GM19328 (cell line): Measurements from ENCODE around the gene FOXO3.

Experiments
- ATAC-seq: cut with Tn5 transposase; IDR thresholded peaks from one replicate; pipeline ENCODE4 v1.9.1; 2021; ENCODE audit warnings: mild to moderate bottlenecking, moderate library complexity; ENCODE audit not compliant: unreplicated experiment

FOXO3 gene

DNA sequence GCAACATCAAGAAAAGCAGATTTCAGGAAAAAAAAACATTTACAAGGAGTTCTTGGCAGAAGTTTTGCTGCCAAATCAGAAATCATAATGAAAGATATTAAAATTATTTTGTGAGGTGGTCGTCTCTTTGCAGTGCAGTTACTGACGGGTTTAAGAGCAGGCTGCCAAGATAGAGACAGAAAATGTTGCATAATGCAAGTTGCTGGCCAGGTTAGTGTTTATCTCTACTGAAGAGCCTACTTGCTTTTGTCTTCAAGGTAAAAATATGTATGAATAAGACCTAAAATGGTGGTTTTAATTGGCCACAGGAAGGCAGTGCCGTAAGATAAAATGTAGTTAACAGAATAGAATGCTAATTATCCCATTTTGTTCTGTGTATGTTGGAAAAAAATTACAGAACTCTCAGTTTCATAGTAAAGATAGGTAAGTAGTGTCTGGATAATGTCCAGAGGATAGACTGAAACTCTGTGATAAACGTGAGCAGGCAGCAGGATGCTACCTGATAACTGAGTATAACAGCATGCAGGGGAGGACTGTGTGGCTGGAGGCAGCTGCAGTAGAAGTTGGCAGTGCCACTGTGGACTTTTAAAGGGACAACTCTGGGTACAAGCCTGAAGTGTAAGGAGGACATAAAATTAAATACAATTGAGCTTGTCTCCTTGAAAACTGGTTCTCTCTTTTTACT lies 13.9 kb downstream of the FOXO3 start:
- ATAC-seq: no peak

DNA sequence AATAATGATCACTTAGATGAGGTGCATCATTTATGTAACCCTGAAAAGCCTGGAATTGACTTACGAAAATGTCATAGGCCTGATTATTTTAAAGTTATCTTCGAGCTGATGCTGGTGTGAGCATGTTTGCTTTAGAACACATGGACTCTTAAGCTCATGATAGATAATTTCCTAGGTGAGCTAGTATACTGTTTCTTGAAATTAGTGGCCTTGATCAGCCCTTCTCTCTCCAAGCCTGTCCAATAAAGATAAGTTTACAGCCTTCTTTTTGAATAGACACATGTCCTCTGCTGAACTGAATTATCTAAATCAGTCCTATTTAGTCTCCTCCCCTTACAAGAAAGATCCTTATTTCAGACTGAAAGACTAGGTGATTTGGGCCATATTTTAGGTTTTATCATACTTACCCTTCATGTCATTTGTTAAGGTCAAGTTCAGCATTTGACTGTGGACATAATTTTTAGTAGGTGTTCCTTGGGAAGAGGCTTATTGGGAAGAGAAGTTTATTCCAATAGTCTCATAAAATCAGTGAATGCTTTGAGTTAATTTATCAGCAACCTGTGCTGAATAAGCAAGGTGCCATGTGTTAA lies 15.3 kb downstream of the FOXO3 start:
- ATAC-seq: no peak

DNA sequence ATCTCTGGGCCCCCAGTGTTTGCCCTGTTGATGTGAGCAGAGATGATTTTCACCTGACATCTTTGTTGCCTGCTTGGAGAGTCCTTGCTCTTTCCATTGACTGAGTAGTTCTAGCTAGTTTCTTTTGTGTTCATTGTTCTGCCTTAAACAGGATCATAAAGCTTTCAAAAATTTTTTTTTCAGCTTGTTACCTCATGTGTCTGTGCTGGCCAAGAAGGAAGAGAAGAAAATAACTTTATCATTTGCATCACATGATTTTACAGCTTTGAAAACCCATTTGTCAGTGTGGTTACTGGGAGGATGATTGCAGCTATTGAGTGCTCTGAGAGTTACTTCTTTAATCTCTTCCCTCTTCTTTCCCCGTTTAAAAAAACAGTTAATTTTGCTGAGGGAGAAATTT lies 16.0 kb downstream of the FOXO3 start:
- ATAC-seq: no peak

DNA sequence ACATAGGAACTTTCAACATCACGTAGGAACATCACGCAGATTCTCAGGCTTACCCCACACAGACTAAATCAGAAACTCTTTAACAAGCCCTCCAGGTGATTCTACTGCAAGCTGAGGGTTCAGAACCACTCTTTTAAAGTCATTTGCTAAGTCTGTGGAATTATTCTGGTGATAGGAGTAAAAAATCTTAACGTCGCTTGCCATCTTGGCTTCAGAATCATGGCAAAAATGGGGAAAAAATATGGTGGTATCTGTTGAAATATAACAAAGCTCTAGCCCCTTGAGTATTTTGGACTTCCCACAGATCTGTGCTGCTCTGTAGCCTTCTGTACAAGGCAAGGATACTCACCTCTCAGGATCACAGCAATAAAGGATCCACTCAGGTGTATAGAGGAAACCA lies 17.4 kb downstream of the FOXO3 start:
- no peak for ATAC-seq

DNA sequence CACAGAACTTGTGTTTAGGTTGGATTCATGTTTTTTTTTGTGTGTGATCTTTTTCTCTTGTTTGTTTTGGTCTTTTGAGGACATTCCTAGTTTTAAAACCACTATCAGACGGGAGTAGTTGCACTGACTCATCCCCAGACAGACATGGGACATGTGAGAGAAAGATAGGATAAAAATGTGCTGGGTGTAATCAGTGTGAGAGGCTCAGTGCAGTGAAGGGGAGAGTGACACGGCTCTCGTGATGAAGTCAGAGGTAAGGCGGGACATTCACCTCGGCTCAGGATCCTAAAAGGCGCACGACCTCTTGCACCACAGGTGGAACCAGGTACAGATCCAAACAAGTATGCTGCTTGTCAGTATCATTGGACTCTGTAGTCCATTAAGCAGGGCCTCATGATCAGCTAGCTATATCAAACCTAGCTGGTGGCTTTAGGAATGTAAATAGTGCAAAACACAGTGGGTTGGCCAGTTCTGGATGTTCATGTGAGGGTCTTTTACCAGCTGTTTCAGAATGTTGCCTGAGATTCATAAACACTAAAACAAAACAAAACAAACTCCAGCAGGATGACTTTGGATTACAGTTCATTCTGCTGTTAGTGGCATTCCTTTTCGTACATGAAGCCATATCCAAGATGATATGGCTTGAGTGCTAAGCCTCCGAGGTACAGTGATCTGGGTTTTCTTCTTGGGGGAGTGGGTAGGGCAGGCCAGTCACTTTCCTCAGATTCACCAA lies 18.0 kb downstream of the FOXO3 start:
- ATAC-seq: no peak

DNA sequence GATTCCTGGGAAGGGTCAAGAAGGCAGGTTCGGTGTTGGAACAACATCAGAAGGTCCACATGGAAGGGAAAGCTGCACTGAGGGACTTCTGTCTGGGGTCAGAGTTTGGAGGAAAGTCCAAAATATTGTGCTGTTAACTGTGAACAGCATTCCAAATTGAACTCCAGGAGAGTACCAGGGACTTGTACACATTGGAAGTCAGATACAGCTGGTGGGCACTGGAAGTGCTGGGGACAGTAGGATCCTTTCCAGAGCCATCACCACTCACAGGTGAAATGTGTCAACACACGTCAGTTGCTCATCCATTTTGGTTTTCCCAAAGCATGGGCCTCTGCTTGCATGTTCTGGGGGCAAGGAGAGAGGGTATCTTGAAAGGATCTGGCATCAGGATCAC lies 18.6 kb downstream of the FOXO3 start:
- ATAC-seq: no peak

DNA sequence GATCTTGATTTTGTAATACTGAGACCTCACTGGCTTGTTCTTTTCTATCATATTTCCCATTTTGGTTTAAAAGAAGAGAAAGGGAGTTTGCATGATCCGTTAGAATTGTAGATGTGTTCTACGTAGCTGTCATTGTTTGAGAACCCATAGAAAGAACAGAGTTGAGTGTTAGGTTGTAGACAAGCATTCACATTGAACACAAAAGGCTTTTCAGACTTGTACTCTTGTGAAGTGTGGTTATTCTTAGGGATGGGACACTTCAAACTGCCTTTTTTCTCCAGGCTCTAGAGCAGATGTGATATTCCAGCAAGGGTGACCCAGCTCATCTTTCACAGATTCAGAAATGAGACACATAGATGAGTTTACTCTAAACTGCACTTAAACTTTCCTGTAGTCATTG lies 19.9 kb downstream of the FOXO3 start:
- no peak for ATAC-seq

DNA sequence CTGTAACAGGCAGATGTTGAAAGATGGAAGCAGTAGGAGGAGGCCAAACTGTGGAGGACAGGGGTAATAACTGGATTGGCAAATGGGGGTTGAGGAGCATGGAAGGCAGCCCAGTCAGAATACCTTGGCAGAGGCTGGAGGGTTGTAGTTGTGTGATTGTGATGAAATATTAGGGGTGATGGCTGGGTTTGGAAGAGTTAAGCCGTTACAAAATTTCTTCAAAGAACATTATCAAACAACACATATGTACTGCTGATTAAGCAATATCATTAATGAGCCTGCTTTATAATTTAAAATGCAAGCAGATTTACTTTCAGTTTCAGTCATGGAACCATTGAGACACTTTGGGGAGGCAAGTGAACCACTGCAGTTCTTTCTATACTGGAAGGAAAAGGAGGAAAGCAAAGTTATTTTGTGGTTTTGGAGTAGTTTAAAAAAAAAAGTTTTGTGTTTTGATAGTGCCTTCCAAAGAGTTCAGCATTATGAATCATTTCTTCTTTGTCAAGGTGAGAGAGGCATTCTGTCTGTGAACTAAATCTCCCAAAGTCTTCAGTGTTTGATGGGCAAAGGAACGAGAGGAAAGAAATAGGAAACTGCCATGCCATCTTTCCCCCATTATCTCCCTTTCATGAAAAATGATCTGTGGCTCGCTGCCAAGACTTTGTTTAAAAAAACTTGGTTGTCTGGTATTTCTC lies 20.7 kb downstream of the FOXO3 start:
- no peak for ATAC-seq

DNA sequence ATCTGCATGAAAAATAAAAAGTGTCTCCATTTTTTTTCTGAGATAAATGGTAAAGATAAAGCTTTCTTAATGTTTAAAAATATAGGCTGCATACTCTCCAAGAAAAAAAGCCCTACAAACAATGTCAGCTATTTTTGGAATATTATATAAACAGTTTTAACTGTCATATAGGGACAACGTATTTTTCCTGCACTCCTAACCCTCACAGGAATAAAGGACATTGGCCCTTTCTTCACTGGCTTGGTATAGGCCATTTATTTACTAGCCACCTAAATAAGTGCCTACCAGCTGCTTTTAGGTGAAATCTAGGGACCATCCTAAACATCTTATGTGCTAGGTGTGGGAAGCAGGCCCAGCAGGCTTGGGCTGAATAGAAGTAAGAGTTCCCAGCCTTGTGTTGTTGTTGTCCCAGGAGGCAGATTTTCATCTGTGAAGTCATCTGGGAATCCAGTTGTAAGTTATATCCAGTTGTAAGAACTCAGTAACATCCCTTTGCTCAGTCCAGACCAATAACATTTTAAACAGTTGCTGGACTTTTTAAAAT lies 21.3 kb downstream of the FOXO3 start:
- ATAC-seq: no peak

DNA sequence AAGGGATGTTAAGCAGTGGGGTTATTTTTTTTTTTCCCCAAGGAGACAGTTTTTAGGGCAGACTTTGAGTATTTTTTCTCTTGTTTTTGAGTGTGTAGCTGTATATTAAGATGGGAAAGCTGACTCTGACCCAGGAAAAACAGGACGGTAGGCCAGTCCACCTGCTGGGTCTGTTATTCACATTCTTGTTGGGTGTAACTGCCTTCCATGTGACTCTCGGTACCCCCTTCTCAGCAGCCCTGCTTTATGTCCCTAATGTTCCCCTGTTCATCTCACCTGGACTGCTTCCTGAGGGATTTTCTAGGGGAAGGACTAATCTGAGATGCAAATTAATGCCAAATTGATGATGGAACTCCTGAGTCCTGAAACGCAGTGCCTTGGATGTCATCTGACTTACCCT lies 21.9 kb downstream of the FOXO3 start:
- no peak for ATAC-seq

DNA sequence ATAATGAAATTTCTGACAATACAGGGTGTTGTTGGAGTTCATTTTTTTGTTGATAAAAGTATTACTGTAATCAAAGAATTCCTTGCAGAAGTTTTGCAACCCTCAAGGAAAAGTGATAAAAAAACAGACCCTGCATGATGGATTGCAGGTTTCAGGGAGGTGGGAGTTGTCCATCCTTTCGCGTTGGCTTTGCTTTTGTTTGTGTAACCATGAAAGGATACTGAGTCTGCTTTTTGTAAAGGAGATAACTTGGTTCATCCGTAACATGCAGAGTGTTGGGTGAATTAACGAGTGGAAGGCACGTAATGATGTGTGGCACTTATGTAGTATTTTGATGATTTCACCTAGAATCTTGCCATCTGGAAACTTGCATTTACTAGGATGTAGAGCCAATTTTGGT lies 23.6 kb downstream of the FOXO3 start:
- no peak for ATAC-seq

DNA sequence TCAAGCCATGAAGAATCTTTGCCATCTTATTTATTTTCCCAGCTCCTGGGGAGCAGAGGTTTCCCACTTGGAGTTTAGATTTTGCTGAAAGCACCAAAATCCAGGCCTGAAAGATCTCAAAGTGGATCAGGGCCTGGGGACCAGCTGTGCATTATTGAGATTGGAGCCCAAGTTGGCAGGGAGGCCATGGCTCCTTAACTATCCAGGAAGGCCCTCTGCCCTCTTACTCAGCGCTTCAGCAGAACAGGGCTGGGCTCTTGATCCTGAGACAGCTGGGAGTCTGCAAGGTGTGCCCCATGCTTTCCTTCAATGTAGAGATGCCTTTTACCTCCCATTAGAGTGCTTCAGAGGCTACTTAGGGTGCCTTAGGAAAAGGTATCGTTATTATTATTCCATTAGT lies 24.6 kb downstream of the FOXO3 start:
- ATAC-seq: no peak

DNA sequence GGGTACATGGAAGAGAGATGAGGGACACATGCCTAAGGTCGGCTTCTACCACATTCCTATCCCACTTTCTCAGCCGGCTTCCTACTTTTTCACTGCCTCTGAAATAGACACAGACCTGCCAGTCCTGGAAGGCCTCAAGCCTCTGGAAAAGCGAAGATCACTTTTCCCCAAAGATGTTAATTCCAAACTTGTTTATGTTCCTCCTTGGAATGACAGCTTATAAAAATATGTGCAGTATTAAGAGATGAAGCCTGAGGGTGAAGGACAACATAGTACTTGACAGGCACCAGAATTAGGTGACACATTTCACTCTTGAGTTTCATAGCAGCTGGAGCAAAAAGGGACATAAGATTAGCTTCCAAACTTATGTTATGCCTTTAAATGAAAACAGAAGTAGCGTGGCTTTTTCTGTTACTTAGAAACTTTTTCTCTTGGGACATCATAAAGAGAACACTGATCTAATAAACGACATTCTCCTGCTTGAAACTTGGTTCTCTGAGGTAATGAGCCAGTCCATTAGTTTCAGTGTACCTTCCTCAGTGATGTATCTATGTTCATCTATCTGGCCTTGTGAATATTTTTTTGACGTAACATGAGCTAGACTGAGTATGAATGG lies 25.3 kb downstream of the FOXO3 start:
- ATAC-seq: no peak

DNA sequence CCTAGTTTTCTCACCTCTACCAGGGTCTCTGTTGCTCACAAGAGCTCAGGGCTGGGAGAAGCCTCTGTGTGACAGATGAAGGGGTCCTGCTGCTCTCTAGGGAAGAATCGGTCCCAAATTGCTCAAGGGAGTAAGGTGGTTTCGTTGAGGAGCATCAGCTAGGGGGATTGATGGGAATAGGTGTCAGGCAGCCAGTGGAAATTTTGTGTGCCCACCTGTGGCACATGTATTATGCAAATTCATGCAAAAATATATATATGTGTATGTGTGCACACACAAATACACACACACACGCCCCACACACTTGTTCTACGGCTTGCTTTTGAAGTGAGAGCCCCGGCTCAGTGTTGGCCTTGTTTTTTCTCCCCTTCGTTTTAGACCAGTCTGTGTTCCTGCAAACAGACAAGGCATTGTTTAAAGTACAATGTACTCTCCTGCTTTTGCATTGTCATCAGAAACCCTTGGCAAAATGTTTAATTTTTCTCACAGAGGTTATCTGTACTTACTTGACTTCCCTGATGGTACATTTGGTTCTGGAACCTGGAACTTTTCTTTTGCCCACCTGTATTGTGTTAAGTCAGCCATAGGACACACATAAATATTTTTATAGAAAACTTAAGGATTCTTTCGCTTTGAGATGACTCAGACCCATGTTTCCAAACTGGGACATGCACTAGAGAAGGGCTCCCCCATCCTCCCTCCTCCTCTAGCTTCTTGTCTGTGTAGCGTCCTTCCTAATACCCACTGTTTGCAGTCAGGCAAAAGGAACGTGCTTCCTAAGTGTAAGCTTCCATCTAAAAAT lies 26.7 kb downstream of the FOXO3 start:
- ATAC-seq: no peak

DNA sequence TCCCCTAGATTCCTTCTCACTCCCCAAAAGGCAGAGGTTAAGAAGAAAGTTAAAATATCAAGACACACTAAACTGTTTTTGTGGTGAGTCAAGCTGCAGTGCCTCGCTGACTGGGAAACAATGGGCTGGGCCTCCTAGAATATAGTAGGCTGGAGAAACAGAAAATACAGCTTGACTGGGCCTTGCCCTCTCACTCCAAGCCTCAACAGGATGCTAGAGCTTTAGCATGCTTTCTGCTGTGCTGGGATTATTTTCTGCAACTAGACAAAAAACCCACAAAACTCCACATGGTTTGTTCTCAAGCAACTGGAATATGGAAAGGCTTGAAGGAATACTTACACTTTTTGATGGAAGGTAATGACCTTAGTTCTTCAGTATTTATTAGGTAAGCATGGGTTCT lies 27.9 kb downstream of the FOXO3 start:
- no peak for ATAC-seq

DNA sequence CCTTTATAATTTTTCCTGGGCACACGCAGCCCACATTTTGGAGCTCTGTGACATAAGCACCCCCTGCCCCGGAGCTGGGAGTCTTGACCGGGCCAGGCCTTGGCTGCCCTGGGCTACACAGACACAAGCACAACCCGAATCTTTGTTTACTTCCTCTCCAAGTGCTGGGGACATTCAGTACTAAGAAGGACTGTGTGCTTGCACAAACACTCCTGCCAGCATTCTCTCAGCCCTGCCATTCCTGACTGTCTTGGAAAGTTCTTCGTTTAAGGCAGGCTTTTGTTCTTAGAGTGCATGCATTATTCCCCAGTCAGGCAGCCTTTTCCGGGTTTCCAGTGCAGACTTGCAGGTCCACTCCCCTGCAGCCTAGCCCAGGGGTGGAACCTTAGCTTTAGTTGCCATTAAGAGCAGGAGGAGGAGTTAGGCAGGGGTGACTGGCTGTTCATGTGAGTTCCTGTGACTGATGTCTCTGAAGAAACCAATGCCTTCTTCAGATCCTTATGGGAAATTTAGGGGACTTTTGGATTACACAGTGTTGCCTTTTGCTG lies 28.6 kb downstream of the FOXO3 start:
- no peak for ATAC-seq

DNA sequence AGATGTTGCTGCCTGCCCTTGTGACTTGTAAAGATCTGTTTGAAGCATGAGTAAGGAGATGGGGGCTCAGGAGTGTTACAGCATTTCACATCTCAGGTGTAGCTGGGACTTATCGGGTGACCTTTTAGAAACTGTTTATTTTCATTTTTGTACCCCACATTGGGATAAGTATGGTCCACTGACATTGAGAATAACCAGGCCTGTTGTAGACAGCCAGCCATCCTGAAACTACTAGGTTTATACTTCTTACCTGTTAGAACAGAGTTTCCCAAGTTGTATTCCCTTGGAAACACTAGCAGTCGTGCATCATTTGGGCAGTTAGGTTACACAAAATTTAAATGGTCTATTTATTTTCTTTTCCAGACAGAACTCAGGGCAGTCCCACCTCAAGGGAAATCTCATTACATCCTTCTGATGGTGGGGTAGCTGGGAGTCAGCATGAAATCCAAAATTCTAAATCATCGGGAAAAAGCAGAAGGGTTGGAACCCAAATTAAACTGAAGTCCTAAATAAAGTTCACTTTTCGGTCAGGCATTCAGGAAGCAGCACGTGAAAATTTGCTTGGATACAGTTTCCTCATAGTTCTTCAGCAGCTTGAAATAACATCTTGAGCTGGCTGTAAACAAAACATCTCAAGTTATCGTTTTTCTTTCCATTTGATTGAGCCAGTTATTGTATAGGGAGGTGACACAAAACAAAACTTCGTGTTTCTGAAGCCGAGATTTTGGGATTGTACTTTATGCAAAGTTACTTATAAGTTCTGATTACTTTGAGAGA lies 30.5 kb downstream of the FOXO3 start:
- no peak for ATAC-seq

DNA sequence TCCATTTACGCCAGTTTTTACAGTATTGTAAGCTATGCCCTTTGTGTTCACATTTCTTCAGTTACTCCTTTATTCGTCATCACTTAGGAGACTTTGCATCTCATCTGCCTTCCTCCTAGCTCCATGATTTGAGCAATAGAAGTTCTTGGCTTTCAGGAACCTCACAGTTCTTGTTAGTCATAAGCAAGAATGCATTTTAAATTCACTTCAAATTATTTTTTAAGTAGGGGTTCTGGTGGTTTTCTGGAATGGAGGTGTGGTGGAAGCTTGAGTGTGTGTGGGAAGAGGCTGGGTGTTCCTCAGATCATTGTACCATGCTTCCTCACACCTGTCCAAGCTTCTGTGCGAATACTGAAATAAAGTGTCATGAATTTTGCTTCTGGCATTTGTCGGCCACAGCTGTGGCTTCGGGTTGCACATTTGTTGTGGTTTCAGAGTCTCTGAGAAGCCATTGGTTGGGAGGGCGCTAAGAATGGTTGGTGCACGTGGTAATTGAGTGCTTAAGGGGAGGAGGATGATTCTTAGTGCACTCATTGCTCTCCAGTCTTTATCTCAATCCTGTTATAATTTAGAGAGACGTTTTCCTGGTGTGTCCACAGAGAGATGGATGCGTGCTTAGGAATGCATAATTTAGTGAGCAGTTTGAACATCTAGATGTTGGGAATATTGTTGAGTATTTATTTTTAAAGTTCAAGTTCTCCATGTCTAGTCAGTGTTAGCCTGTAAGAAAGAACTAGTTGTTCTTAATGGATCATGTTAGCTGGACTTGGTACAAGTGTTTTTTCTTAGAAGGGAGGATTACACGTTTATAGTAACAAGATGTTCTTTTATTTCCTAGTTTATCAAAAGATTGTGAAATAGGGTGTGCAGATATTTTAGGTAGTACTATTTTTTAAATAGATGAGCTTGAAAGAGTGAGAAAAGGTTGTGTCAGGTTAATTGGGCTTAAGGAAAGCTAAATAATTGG lies 31.9 kb downstream of the FOXO3 start:
- peak; percentile 71 for ATAC-seq
